Right ventricle myocardium superior (tissue), 1 donor: Measurements from ENCODE around the gene TSPAN4. TPM values are rescaled to one million over a fixed set of nuclear protein-coding genes. Genes with fewer than 3 reads are reported as not detected.

ENCODE experiments used
- ATAC-seq: fragments of 200-7000 bp; cut with Tn5 transposase; one replicate; pipeline ENCODE4 v1.9.1; 2020; ENCODE audit warnings: mild to moderate bottlenecking; ENCODE audit not compliant: poor library complexity
- DNase-seq: peaks from one replicate; pipeline ENCODE4 v3.0.0-alpha.2; 2020
- intact Hi-C: fragments of 100-400 bp; cut with DNase I; formaldehyde crosslinking; loops from one replicate; pipeline ENCODE4 v1.11.2; 2022
- total RNA-seq: library from RNA; stranded (reverse); fragmentation: NEBNext Ultra II Directional; extraction: Animal tissue kit (Norgen Biotek cat#: 25700); gene quantifications from one replicate; pipeline ENCODE4 v1.2.1, GENCODE V29; 2021
- donor health status: DM: no; HTN: yes; CAD: no; lungs with severe emphysema.

The TSPAN4 gene
- total RNA-seq, 1 donor from 2014 or later, result 40.5 TPM

- ATAC-seq (no peak), DNase-seq (no peak)
- intact Hi-C loops, result no loop called here
Measured at GRCh38 chr11:858762-859339, 16.2 kb downstream of the TSPAN4 start.

GRCh38 chr11:859394-860131, 16.9 kb downstream of the TSPAN4 start:
- DNase-seq (peak; percentile 92), ATAC-seq (peak; percentile 72)
- intact Hi-C loops, result no loop called here

GRCh38 chr11:860234-861104, 17.8 kb downstream of the TSPAN4 start:
- intact Hi-C loops, result no loop called here
- DNase-seq (no peak), ATAC-seq (no peak)

GRCh38 chr11:861105-861479, 18.4 kb downstream of the TSPAN4 start:
- intact Hi-C loops, result no loop called here
- DNase-seq (no peak), ATAC-seq (no peak)

GRCh38 chr11:862081-862661, 19.5 kb downstream of the TSPAN4 start:
- ATAC-seq, result no peak
- intact Hi-C loops, result no loop called here
- DNase-seq, result no peak

GRCh38 chr11:862696-863022, 20.0 kb downstream of the TSPAN4 start:
- intact Hi-C loops, result no loop called here
- DNase-seq (no peak), ATAC-seq (no peak)

GRCh38 chr11:863023-863909, 20.6 kb downstream of the TSPAN4 start:
- intact Hi-C loops, result no loop called here

GRCh38 chr11:863910-864827, 21.5 kb downstream of the TSPAN4 start:
- intact Hi-C loops, result no loop called here
- DNase-seq (no peak), ATAC-seq (no peak)

More at GRCh38 chr11:863023-863909, 20.6 kb downstream of the TSPAN4 start:
- DNase-seq, result no peak
- ATAC-seq, result no peak

GRCh38 chr11:864898-865297, 22.2 kb downstream of the TSPAN4 start:
- no peak for ATAC-seq
- intact Hi-C loops, result no loop called here
- DNase-seq, result no peak

- ATAC-seq, result no peak
- intact Hi-C loops, result no loop called here
- no peak for DNase-seq
Measured at GRCh38 chr11:865462-866430, 23.1 kb downstream of the TSPAN4 start.

- intact Hi-C loops, result no loop called here
- no peak for DNase-seq
- ATAC-seq, result no peak
Measured at GRCh38 chr11:866481-866880, 23.8 kb downstream of the TSPAN4 start.

- ATAC-seq (no peak), DNase-seq (no peak)
- intact Hi-C loops, result no loop called here
Measured at GRCh38 chr11:867856-868358, 25.3 kb downstream of the TSPAN4 start.

GRCh38 chr11:868394-868793, 25.7 kb downstream of the TSPAN4 start:
- intact Hi-C loops, result no loop called here
- DNase-seq, result no peak
- ATAC-seq, result no peak

- no peak for ATAC-seq
- intact Hi-C loops, result no loop called here
- DNase-seq, result no peak
Measured at GRCh38 chr11:868802-869201, 26.1 kb downstream of the TSPAN4 start.

GRCh38 chr11:869399-870126, 26.9 kb downstream of the TSPAN4 start:
- ATAC-seq (no peak), DNase-seq (no peak)
- intact Hi-C loops, result no loop called here

- DNase-seq (no peak), ATAC-seq (no peak)
- intact Hi-C loops, result no loop called here
Measured at GRCh38 chr11:870127-870413, 27.4 kb downstream of the TSPAN4 start.
